ENCODE results near the gene SLC30A2. TPM values are rescaled to one million over a fixed set of nuclear protein-coding genes. Genes with fewer than 3 reads are reported as not detected.

SLC30A2 gene
- polyA plus RNA-seq, 1 donor from 2014 or later, result 0.46 TPM

DNA sequence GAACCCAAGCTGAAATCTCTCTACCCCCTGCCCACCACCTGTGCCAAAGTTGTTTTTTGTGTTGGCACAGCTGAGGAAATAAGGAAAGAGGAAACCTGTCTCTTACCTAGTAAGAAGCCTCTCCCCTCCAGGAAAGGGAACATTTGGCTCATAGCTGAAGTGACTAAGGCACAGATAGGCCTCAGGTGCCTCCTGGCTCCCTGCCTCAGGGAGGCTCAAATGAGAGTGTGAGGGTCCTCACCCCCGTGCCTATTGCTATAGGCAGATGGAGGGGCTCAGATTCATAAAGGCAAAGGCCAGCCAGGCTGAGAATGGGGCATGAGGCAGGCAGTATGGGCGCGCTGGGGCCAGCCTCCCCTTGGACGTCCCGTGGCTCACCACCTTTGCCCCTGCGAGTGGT lies 7.4 kb downstream of the SLC30A2 start:
- H3K9me3 ChIP-seq (ENCODE audit: low read length), result no peaks in the 10 kb centered on the region
- H3K27ac ChIP-seq (ENCODE audit: low read length), result no peak overlapping the region
- no peaks in the 10 kb centered on the region for H3K9me2 ChIP-seq (ENCODE audit: insufficient read depth, low read length)
- no peak for TF ChIP-seq TAF1 (IDR thresholded peaks at IDR 0.05; ENCODE audit: low read depth)
- TF ChIP-seq, protein P1, sequence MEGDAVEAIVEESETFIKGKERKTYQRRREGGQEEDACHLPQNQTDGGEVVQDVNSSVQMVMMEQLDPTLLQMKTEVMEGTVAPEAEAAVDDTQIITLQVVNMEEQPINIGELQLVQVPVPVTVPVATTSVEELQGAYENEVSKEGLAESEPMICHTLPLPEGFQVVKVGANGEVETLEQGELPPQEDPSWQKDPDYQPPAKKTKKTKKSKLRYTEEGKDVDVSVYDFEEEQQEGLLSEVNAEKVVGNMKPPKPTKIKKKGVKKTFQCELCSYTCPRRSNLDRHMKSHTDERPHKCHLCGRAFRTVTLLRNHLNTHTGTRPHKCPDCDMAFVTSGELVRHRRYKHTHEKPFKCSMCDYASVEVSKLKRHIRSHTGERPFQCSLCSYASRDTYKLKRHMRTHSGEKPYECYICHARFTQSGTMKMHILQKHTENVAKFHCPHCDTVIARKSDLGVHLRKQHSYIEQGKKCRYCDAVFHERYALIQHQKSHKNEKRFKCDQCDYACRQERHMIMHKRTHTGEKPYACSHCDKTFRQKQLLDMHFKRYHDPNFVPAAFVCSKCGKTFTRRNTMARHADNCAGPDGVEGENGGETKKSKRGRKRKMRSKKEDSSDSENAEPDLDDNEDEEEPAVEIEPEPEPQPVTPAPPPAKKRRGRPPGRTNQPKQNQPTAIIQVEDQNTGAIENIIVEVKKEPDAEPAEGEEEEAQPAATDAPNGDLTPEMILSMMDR (IDR thresholded peaks at IDR 0.05; ENCODE audit: poor library complexity, severe bottlenecking), result no peak
- no peak for TF ChIP-seq SMC3 (conservative IDR thresholded peaks at IDR 0.05; ENCODE audit: poor library complexity)
- no peak for TF ChIP-seq EP300 (conservative IDR thresholded peaks at IDR 0.05; ENCODE audit: poor library complexity, severe bottlenecking)
- TF ChIP-seq RAD21 (conservative IDR thresholded peaks at IDR 0.05), result no peak
- TF ChIP-seq, protein P2, sequence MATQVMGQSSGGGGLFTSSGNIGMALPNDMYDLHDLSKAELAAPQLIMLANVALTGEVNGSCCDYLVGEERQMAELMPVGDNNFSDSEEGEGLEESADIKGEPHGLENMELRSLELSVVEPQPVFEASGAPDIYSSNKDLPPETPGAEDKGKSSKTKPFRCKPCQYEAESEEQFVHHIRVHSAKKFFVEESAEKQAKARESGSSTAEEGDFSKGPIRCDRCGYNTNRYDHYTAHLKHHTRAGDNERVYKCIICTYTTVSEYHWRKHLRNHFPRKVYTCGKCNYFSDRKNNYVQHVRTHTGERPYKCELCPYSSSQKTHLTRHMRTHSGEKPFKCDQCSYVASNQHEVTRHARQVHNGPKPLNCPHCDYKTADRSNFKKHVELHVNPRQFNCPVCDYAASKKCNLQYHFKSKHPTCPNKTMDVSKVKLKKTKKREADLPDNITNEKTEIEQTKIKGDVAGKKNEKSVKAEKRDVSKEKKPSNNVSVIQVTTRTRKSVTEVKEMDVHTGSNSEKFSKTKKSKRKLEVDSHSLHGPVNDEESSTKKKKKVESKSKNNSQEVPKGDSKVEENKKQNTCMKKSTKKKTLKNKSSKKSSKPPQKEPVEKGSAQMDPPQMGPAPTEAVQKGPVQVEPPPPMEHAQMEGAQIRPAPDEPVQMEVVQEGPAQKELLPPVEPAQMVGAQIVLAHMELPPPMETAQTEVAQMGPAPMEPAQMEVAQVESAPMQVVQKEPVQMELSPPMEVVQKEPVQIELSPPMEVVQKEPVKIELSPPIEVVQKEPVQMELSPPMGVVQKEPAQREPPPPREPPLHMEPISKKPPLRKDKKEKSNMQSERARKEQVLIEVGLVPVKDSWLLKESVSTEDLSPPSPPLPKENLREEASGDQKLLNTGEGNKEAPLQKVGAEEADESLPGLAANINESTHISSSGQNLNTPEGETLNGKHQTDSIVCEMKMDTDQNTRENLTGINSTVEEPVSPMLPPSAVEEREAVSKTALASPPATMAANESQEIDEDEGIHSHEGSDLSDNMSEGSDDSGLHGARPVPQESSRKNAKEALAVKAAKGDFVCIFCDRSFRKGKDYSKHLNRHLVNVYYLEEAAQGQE (IDR thresholded peaks at IDR 0.05; ENCODE audit: borderline replicate concordance), result no peak
- no peak for TF ChIP-seq POLR2AphosphoS5 (IDR thresholded peaks at IDR 0.05)
- TF ChIP-seq MXI1 (conservative IDR thresholded peaks at IDR 0.05; ENCODE audit: poor library complexity, severe bottlenecking), result no peak
- no peak for TF ChIP-seq EZH2 (IDR thresholded peaks at IDR 0.05; ENCODE audit: borderline replicate concordance, insufficient read depth, low read length, poor library complexity, severe bottlenecking)
- no peak overlapping the region for H3K4me3 ChIP-seq (ENCODE audit: low read length)
- H3K27me3 ChIP-seq (ENCODE audit: insufficient read depth, low read depth, low read length), result peaks cover 6% of the 10 kb centered on the region
- H3F3A ChIP-seq (ENCODE audit: insufficient read depth, low read length, poor library complexity, severe bottlenecking), result no peaks in the 10 kb centered on the region
- H3K79me2 ChIP-seq (replicated peaks; ENCODE audit: insufficient read depth, low read length), result no peaks in the 10 kb centered on the region
- H3K4me2 ChIP-seq (ENCODE audit: low read length), result no peak overlapping the region
- H4K20me1 ChIP-seq (ENCODE audit: insufficient read depth), result no peaks in the 10 kb centered on the region
- H3K36me3 ChIP-seq (ENCODE audit: insufficient read depth, low read length), result no peaks in the 10 kb centered on the region
- no peak overlapping the region for H2AFZ ChIP-seq (ENCODE audit: low read depth, low read length)
- H3K9ac ChIP-seq (ENCODE audit: low read length), result no peak overlapping the region

DNA sequence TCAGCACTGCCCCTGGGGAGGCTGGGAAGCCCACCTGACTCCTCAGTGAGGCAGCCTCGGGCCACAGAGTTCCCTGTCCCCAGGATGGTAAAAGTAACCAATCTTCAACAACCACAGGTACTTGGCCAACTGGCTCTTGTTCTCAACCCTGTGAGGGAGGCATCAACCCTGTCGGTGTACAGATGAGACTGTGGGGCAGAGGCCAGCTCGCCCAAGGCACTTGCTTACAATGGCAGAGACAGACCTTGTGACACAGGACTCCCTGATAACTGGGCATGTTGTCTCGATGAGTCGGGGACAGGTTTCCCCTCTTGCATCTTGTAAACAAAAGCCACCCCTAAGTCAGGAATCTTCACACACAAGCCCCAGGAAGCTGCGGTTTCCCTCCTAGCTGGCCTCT lies 8.0 kb downstream of the SLC30A2 start:
- Histone ChIP-seq H3K9ac (ENCODE audit: low read length) (no peak overlapping the region), H3K27me3 (ENCODE audit: insufficient read depth, low read depth, low read length) (peaks cover under 1% of the 10 kb centered on the region)

More for the DNA sequence above, 8.0 kb downstream of the SLC30A2 start:
- Histone ChIP-seq H2AFZ (ENCODE audit: low read depth, low read length) (no peak overlapping the region), H3K9me3 (ENCODE audit: low read length) (no peaks in the 10 kb centered on the region), H3K36me3 (ENCODE audit: insufficient read depth, low read length) (no peaks in the 10 kb centered on the region), H3K4me2 (ENCODE audit: low read length) (no peak overlapping the region), H3F3A (ENCODE audit: insufficient read depth, low read length, poor library complexity, severe bottlenecking) (no peaks in the 10 kb centered on the region), H3K27ac (ENCODE audit: low read length) (no peak overlapping the region), H4K20me1 (ENCODE audit: insufficient read depth) (no peaks in the 10 kb centered on the region), H3K4me3 (ENCODE audit: low read length) (no peak overlapping the region), H3K79me2 (replicated peaks; ENCODE audit: insufficient read depth, low read length) (no peaks in the 10 kb centered on the region), H3K9me2 (ENCODE audit: insufficient read depth, low read length) (no peaks in the 10 kb centered on the region)
- no peak for TF ChIP-seq MXI1 (conservative IDR thresholded peaks at IDR 0.05; ENCODE audit: poor library complexity, severe bottlenecking)
- TF ChIP-seq POLR2AphosphoS5 (IDR thresholded peaks at IDR 0.05), result no peak
- TF ChIP-seq, protein P1 (IDR thresholded peaks at IDR 0.05; ENCODE audit: poor library complexity, severe bottlenecking), result no peak
- TF ChIP-seq SMC3 (conservative IDR thresholded peaks at IDR 0.05; ENCODE audit: poor library complexity), result no peak
- TF ChIP-seq EZH2 (IDR thresholded peaks at IDR 0.05; ENCODE audit: borderline replicate concordance, insufficient read depth, low read length, poor library complexity, severe bottlenecking), result no peak
- TF ChIP-seq RAD21 (conservative IDR thresholded peaks at IDR 0.05), result no peak
- no peak for TF ChIP-seq TAF1 (IDR thresholded peaks at IDR 0.05; ENCODE audit: low read depth)
- TF ChIP-seq EP300 (conservative IDR thresholded peaks at IDR 0.05; ENCODE audit: poor library complexity, severe bottlenecking), result no peak
- TF ChIP-seq, protein P2 (IDR thresholded peaks at IDR 0.05; ENCODE audit: borderline replicate concordance), result no peak
